IPS-18c (cell line): ENCODE results near the gene GRAMD4.

Experiments
- H3K4me3 ChIP-seq: 2 replicates; pipeline ENCODE4 v1.7.0; 2013; ENCODE audit warnings: low read depth, mild to moderate bottlenecking, low read length, moderate library complexity; ENCODE audit not compliant: insufficient read depth
- H3K9me3 ChIP-seq: one replicate; pipeline ENCODE4 v1.6.1; 2013; ENCODE audit warnings: mild to moderate bottlenecking, low read length, moderate library complexity; ENCODE audit not compliant: control insufficient read depth, insufficient read depth

Gene GRAMD4

DNA sequence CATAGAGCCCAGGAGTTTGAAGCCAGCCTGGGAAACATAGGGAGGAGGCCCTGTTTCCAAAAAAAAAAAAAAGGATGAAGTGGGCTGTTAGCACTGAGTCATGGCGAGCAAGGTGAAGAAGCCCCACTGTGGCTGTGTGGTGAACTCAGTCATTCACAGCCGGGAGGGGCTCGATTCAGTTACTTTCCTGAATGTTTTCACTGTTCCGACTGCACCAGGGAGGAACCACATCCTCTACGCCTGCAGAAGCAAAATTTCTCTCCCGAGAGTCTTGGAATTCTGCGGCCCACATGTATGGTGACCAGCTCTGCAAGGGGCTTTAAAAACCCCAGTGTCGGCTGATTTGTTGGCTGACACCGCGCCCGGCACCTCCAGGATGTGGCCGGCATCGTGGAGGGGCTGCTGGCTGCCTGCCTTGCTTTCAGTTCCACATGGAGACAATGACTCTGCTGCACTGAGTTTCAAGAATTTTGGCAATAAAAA is 27.8 kb upstream of the GRAMD4 start:
- Histone ChIP-seq H3K9me3 (no peaks in the 10 kb centered on the region), H3K4me3 (no peak overlapping the region)

DNA sequence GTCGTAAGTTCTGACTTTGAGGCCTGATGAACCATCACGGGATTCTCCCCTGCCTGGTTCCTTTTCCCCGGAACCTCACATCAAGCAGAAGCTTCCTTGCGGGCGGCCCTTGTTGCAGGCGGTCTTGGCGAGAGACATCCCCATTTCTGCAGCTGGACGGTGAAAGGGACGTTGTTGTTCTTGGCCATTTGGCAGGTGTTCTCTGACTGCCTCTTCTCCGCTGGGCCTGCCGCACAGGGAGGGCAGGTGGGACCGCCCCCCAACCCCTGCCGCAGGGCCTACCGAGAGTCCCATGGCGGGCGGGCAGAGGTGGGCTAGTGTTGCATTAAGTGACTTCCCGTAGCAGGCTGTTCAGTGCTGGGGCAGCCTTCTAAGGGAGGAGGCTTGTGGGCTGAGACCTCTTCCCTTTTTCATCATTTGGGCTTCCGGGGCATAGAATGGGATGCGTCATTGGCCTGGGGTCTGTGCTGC is 26.9 kb upstream of the GRAMD4 start:
- Histone ChIP-seq H3K4me3 (no peak overlapping the region), H3K9me3 (no peaks in the 10 kb centered on the region)

GRCh38 chr22:46593996-46594946 is 25.9 kb upstream of the GRAMD4 start:
- Histone ChIP-seq H3K4me3 (no peak overlapping the region), H3K9me3 (no peaks in the 10 kb centered on the region)

DNA sequence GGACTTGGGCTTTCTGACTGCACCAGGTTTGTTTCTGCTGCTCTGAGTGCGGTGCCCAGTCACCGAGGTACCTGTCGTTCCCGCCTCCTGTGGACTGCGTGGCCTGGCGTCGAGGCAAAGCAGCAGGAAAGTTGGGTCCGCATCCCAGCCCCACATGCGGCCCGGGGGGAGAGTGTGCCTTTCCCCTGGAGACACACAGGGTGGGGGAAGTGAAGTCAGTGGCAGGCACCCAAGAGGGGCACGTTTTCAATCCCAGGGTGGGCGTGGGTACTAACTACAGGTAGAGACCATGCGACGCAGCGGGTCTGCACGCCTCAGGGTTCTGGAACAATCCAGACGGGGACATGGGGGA is 25.3 kb upstream of the GRAMD4 start:
- no peaks in the 10 kb centered on the region for H3K9me3 ChIP-seq
- no peak overlapping the region for H3K4me3 ChIP-seq

DNA sequence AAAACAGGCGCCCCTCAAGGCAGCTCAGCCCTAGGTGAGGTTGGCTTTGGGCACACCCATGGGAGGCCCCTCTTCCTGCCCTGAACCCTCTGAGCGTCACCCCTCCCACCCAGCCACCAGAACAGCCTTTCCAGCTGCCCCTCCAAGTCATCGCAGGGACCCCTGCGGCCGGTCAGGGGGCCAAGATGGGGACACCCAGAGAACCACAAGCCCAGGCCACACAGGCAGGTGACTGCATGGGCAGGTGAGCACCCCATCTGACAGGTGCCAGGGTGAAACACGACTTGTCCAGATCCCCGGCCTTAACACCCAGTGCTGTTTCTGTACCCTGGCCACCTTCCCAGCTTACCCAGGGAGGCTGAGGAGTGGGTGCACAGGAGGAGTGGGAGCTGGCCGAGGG is 24.6 kb upstream of the GRAMD4 start:
- H3K4me3 ChIP-seq, result no peak overlapping the region
- no peaks in the 10 kb centered on the region for H3K9me3 ChIP-seq

- Histone ChIP-seq H3K4me3 (no peak overlapping the region), H3K9me3 (no peaks in the 10 kb centered on the region)
These were observed 24.1 kb upstream of the GRAMD4 start for GRCh38 chr22:46596032-46596441.

DNA sequence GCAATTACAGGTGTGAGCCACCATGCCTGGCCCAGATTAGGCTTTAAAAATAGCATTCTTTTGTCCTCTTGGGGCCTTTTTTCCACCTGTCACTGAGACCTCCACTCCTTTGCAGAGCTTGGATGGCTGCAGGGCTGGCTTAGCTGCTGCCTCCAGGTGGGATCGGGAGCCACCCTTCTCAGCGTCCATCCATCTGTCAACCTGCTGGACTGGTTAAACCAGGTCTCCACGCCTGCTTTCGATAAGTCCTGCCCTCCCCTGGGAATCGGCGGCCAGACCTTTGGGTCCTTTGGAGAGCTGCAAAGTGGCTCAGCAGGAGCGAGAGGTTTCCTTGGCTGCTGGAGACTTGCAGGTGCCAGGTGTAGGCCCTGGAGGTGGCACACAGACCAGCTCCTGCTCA is 23.4 kb upstream of the GRAMD4 start:
- no peaks in the 10 kb centered on the region for H3K9me3 ChIP-seq
- no peak overlapping the region for H3K4me3 ChIP-seq

- no peaks in the 10 kb centered on the region for H3K9me3 ChIP-seq
- no peak overlapping the region for H3K4me3 ChIP-seq
These were observed 22.0 kb upstream of the GRAMD4 start for GRCh38 chr22:46598224-46598623.

DNA sequence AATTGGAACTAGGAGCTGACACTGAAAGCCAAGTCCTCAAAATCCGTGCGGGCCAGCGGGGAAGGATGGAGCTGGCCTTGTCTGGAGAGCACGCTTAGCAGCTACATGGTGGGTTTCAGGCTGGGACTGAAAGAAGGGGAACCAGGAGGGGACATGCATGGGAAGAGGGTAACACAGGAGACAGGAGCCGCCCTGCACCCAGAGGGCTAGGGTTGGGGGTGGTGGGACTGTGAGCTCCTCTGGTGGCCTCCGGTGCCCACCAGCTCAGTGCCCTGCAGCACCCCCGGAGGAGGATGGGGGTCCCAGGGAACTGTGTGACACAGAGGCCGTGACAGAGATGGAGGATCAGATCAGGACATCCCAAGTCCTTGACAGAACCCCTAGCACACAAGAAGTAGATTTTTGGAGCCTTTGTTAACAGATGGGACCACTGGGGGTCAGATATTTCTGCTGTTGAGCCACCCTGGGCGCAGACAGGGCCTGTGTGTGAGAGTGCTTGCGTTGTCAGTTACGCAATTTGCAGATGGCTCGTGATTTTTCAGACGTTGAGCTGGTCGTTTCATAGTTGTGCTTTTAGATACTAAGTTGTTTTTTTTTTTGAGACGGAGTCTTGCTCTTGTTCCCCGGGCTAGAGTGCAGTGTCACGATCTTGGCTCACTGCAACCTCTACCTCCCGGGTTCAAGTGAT is 21.3 kb upstream of the GRAMD4 start:
- no peak overlapping the region for H3K4me3 ChIP-seq
- H3K9me3 ChIP-seq, result no peaks in the 10 kb centered on the region

DNA sequence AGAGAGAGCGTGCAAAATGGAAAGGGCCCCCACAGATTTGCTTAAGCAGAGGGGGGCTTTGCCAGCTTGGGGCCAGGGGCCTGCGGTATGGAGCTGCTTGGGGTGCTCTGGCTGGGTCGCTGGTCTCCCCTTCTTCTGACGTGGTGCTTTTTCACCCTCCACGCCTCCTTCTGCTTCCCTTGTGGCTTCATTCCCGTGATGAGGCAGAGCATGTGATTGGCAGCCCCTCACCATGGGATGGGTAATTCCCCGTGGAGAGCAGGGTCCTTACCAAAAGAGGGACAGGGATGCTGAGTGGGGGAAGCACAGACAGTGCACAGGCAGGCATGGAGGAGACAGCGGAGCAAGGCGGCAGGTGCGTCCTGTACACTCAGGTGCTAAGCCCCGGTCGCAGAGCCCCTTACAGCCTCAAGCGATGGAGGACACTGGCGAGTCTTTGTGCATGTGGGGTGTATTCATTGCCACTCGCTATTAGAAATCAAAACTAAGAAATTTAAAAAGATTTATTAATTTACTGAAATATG is 19.9 kb upstream of the GRAMD4 start:
- no peaks in the 10 kb centered on the region for H3K9me3 ChIP-seq
- no peak overlapping the region for H3K4me3 ChIP-seq

GRCh38 chr22:46602025-46602424 is 18.2 kb upstream of the GRAMD4 start:
- H3K4me3 ChIP-seq, result no peak overlapping the region; the same call in 1 of the 2 replicates
- no peaks in the 10 kb centered on the region for H3K9me3 ChIP-seq

DNA sequence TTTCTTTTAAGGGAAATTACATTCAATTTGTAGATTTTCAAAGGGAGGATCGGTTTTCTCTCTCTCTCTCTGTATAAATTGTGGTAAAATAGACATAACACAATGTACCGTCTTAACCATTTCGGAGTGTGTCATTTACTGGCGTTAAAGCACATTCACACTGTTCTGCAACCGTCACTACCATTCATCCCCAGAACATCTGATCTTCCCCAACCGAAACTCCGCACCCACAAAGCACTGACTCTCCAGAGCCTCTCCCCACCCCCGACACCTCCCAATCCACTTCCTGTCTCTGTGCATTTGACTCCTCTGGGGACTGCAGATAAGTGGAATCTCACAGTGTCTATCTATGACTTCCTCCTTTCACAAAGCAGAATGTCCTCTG is 15.9 kb upstream of the GRAMD4 start:
- Histone ChIP-seq H3K4me3 (no peak overlapping the region), H3K9me3 (no peaks in the 10 kb centered on the region)

DNA sequence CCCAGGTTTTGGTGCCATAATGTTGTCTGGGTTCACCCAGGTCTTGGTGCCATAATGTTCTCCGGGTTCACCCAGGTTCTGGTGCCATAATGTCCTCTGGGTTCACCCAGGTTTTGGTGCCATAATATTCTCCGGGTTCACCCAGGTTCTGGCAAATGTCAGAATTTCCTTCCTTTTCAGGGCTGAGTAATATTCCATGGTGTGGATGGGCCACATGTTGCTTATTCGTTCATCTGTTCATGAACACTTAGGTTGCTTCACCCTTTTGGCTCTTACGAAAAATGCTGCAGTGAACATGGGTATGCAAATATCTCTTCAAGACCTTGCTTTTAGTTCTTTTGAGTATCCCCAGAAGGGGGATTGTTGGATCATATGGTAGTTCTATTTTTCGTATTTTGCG is 15.1 kb upstream of the GRAMD4 start:
- no peak overlapping the region for H3K4me3 ChIP-seq
- H3K9me3 ChIP-seq, result no peaks in the 10 kb centered on the region

DNA sequence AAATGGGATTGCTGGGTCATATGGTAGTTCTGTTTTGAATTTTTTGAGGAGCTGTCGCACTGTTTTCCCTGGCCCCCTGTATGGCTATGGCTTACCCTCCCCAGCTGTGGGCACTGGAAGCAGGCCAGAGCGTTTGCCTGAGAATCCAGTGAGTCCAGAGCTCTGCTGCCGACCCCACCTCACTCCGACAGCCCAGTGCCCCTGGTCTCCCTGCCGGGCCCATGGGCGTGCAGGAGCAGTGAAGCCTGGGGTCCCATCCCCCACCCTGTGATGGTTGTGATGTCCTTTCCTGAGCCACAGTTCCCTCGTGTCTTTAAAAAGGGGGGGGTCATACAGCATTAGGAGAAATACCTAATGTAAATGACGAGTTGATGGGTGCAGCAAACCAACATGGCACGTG is 13.3 kb upstream of the GRAMD4 start:
- Histone ChIP-seq H3K9me3 (no peaks in the 10 kb centered on the region), H3K4me3 (no peak overlapping the region)

DNA sequence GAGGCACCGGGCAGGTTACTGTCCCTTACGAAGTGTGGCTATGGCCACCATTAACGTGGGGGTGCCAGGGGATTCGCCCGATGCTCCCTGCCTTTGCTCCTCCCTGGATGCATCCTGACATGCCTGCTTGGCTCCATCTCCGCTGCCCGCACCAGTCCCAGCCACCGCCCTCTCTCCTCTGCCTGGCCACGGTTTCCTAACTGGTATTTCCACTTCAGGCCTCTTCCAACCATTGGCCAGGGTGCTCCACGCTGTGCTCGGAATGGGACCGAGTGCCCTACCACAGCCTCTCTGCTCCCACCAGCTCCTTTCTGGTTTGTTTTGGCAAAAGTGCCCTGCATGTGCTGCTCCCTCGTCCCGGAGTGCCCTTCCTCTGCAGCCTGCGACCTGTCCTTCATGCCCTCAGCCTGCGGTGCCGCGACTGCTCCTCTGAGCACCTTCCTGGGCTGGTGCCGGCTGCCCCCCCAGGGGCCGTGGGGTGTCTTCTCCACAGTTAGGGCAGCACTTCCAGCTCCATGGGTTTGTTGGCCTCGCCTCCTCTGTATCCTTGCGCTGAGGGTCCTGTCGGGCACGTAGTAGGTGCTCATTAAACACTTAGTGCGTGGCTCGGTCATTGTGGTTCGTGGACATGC is 12.6 kb upstream of the GRAMD4 start:
- H3K9me3 ChIP-seq, result no peaks in the 10 kb centered on the region
- no peak overlapping the region for H3K4me3 ChIP-seq

DNA sequence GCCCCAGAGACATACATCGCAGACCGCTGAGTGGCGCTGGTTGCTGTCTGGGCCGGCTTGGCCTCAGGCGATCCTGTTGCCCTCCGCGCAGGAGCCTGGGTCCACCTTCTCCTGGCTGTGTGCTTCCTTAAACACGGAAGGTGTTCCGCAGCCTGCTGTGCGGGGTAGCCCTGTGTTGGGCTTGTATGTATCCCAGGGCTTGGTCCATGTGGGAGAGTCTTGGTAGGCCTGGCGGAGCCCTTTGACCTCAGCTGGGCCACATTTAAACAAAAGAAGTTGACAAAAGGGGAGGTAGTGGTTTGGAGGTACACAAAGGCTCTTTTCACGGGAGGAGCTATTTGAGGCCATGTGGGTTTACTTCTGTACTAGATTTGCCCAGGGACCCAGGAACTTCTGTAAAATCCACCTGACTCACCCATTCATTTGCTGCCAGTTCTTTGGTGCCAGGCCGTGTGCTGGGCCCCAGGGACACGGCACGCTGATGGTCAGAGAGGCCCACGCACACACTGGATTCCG is 11.0 kb upstream of the GRAMD4 start:
- Histone ChIP-seq H3K9me3 (no peaks in the 10 kb centered on the region), H3K4me3 (no peak overlapping the region)

DNA sequence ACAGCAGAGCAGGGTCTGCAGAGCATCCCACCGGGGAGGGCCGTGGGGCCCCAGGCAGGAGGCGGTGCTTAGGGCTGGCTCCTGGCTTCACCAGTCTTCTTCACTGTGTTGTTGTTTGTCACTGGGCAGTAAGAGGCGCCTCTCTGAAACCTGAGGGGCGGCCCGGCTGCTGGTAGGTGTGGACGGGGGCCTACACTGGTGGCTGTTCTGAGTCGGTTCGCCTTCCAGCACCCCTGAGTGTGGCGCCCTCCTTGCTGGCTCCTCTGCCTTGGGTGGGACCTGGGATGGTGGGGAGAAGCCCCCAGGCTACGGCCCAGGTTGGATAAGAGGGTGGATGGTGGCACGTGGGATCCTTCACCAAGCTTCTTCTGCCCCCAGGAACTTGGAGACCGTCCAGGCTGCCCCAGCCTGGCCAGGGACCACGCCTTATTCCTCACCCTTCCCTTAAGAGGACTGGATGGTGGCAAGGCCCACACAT is 10.4 kb upstream of the GRAMD4 start:
- H3K4me3 ChIP-seq, result no peak overlapping the region

More for the DNA sequence above, 10.4 kb upstream of the GRAMD4 start:
- H3K9me3 ChIP-seq, result no peaks in the 10 kb centered on the region
